ENCODE results near the gene IL34. TPM values are rescaled to one million over a fixed set of nuclear protein-coding genes. Genes with fewer than 3 reads are reported as not detected.

Gene IL34
- total RNA-seq, 4 donors from 2014 or later = 3.3 to 9.4 (median 9.0) TPM; not detected in 1

DNA sequence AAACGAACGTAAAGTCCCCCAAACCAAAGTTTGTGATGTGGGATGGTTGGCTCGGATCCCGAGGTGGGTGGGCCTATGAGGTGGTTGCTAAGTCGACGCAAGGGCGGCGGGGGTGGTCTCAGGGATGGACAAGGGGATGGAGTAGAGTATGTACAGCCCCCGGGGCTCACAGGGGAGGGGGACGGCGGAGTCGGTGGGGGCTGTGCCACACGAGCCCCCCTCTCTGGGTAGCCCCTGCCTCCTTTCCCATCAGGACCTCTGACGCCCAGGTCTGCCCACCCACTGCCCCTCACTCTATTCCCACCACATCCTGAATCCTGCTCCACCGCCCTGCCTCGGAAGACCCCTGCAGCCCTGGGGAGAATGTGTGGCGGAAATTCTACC is 15.2 kb downstream of the IL34 start:
- peak in 1 of 2 donors; percentile 43 for DNase-seq
- Histone ChIP-seq H3K36me3 (no peaks in the 10 kb centered on the region), H3K4me3 (no peak overlapping the region), H3K27ac (peak overlapping the region; percentile 65 to 69), H3K4me1 (peaks cover 0 to 21% of the 10 kb centered on the region in 2 donors), H3K27me3 (no peaks in the 10 kb centered on the region), H3K9me3 (no peaks in the 10 kb centered on the region)
- TF ChIP-seq POLR2A (IDR thresholded peaks at IDR 0.05) = no peak
- TF ChIP-seq, protein P1, sequence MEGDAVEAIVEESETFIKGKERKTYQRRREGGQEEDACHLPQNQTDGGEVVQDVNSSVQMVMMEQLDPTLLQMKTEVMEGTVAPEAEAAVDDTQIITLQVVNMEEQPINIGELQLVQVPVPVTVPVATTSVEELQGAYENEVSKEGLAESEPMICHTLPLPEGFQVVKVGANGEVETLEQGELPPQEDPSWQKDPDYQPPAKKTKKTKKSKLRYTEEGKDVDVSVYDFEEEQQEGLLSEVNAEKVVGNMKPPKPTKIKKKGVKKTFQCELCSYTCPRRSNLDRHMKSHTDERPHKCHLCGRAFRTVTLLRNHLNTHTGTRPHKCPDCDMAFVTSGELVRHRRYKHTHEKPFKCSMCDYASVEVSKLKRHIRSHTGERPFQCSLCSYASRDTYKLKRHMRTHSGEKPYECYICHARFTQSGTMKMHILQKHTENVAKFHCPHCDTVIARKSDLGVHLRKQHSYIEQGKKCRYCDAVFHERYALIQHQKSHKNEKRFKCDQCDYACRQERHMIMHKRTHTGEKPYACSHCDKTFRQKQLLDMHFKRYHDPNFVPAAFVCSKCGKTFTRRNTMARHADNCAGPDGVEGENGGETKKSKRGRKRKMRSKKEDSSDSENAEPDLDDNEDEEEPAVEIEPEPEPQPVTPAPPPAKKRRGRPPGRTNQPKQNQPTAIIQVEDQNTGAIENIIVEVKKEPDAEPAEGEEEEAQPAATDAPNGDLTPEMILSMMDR (IDR thresholded peaks at IDR 0.05) = no peak
- intact Hi-C loops (cut with DNase I; ENCODE audit: low total_unique reads) = no loop called here

DNA sequence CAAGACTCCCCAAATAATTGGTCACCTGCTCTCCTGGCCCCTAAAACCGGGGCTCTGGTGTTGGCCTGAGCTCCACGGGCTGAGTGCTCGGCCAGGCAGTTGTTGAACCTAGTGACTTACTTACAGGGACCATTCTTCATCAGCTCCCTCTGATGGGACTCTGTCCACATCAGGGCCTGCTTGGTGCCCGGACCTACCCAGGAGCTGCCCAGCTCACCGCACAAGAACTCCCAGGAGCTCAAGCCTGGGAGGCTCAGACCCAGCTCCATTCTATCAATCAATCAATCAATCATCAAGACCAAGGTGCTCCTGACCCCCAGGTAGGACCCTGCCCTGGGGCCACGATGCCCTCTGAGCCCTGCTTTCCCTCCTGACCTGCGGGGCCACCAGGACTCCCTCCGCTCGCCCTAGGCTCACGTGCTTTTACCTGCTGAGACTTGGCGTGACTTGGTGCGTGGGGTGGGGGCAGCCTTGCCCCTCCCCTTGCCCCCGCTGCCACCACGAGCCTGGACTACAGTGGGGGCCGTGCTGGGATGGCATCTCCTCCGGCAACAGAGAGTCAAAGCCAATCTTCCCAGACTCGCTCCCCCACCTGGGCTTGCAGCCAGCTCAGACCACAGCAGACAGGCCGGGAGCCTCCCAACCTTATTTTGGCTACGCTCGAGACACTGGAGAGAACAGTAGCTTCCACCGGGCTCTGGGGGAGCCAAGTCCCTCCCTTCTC is 15.7 kb downstream of the IL34 start:
- peak; percentile 75 to 79 for DNase-seq

DNA sequence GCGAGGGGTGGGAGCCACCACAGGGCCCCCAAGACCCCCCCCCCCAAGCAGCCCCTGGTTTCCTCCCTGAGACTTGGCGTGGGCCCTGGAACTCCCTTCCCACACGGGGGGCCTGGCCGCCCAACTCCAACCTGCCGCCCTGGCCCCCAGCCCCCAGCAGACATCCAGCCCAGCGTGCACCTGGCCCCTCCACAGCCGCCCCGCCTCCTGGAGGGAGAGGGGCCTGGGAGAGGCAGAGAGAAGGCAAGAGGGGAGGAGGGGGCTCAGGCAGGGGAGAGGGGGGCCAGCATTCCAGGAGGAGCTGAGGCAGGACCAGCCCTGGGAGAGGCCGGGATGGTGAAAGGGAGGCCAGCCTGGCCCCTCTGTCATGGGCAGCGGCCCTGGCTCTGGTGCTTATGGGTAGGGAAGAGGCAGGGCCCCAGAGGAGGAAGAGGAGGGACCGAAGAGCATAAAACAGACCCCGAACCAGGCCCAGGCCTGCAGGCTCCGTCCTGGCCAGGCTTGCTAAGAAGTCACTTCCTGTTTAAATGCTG is 16.7 kb downstream of the IL34 start:
- H3K9me3 ChIP-seq = no peaks in the 10 kb centered on the region
- no peak for DNase-seq
- intact Hi-C loops (cut with DNase I; ENCODE audit: low total_unique reads) = no loop called here
- peak overlapping the region; percentile 65 to 69 for H3K27ac ChIP-seq
- no peak for TF ChIP-seq POLR2A (IDR thresholded peaks at IDR 0.05)
- TF ChIP-seq, protein P1 (IDR thresholded peaks at IDR 0.05) = no peak
- no peak overlapping the region for H3K4me3 ChIP-seq
- no peaks in the 10 kb centered on the region for H3K36me3 ChIP-seq
- H3K4me1 ChIP-seq = peaks cover 0 to 21% of the 10 kb centered on the region in 2 donors
- H3K27me3 ChIP-seq = no peaks in the 10 kb centered on the region

More for the DNA sequence above, 15.7 kb downstream of the IL34 start:
- TF ChIP-seq, protein P1 (IDR thresholded peaks at IDR 0.05) = no peak
- intact Hi-C loops (cut with DNase I; ENCODE audit: low total_unique reads) = no loop called here
- no peaks in the 10 kb centered on the region for H3K9me3 ChIP-seq
- H3K27ac ChIP-seq = peak overlapping the region; percentile 65 to 69
- H3K27me3 ChIP-seq = no peaks in the 10 kb centered on the region
- no peaks in the 10 kb centered on the region for H3K36me3 ChIP-seq
- peaks cover 0 to 21% of the 10 kb centered on the region in 2 donors for H3K4me1 ChIP-seq
- H3K4me3 ChIP-seq = no peak overlapping the region

DNA sequence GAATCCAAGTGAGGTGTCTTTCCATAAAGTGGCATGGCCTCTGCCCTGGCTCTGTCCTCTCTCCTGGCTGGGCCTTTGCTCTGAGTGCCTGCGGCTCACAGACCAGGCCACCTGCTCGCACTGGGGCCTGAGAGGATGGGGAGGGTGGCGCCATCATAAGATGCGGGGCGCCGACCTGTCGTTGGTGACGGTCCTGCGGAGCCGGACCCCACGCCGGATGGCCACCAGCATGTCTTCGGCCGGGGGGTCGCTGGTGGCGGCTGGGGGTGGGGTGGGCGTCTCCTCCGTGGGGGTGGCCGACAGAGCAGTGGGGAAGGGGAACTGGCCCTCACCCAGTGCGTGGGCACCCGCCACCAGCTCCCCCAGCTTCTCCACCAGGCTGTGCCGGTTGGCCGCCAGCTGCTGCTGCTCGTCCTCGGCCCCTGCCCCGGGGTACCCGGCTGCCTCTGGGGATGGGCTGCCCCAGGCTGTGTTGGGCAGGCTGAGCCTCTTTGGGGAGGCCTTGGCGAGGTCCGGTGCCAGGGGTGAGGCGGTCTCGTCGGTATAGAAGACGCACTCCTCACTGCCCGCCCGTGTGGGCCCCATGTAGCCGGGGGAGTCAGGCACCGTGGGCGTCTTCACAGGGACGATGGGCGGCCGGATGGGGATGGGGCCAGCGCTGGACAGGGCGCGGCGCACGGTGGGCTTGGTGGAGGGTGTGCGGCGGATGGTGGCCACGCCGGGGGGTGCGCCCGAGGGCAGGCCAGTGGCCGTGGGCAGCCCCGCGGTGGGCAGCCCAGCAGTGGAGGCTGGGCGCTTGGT is 17.4 kb downstream of the IL34 start:
- Histone ChIP-seq H3K4me1 (peaks cover 0 to 21% of the 10 kb centered on the region in 2 donors), H3K9me3 (no peaks in the 10 kb centered on the region), H3K27me3 (no peaks in the 10 kb centered on the region), H3K27ac (peak overlapping the region; percentile 65 to 69), H3K36me3 (no peaks in the 10 kb centered on the region), H3K4me3 (no peak overlapping the region)
- intact Hi-C loops (cut with DNase I; ENCODE audit: low total_unique reads) = no loop called here
- TF ChIP-seq, protein P1 (IDR thresholded peaks at IDR 0.05) = no peak
- TF ChIP-seq POLR2A (IDR thresholded peaks at IDR 0.05) = no peak
- DNase-seq = no peak
